Measurements from ENCODE around the gene DNAJA2. TPM values are rescaled to one million over a fixed set of nuclear protein-coding genes. Genes with fewer than 3 reads are reported as not detected.

Gene DNAJA2
- total RNA-seq, 1 experiment from 2014 or later = 101 TPM

DNA sequence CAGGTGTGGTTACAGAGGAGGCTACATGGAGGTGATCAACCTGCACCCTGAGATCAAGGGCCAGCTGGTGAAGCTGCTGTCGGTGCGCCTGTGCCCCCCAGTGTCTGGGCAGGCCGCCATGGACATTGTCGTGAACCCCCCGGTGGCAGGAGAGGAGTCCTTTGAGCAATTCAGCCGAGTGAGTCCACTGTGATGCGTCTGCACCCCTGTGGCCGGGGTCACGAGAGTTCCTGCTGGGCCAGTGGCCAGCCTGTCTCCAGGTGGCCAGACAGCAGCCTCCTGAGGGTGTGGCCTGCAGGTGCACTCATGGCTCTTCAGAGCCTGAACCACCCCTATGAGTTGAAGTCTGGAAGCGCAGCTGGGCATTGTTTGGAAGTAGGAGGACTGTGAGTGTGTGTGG lies 51.2 kb downstream of the DNAJA2 start:
- no peak overlapping the region for H3K27ac Mint-ChIP-seq
- H3K27me3 Mint-ChIP-seq (ENCODE audit: low read depth) = no peaks in the 10 kb centered on the region
- no peaks in the 10 kb centered on the region for H3K4me1 Mint-ChIP-seq
- H3K9me3 Mint-ChIP-seq = no peaks in the 10 kb centered on the region
- no peak overlapping the region for H3K4me3 Mint-ChIP-seq
- no peak for TF ChIP-seq FOXJ3 (CRISPR knock-in tag; IDR thresholded peaks at IDR 0.05; ENCODE audit: borderline replicate concordance)
- TF ChIP-seq, protein P1, sequence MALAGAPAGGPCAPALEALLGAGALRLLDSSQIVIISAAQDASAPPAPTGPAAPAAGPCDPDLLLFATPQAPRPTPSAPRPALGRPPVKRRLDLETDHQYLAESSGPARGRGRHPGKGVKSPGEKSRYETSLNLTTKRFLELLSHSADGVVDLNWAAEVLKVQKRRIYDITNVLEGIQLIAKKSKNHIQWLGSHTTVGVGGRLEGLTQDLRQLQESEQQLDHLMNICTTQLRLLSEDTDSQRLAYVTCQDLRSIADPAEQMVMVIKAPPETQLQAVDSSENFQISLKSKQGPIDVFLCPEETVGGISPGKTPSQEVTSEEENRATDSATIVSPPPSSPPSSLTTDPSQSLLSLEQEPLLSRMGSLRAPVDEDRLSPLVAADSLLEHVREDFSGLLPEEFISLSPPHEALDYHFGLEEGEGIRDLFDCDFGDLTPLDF (CRISPR knock-in tag; IDR thresholded peaks at IDR 0.05) = no peak
- TF ChIP-seq TEAD4 (CRISPR knock-in tag; IDR thresholded peaks at IDR 0.05) = no peak
- TF ChIP-seq, protein P2, sequence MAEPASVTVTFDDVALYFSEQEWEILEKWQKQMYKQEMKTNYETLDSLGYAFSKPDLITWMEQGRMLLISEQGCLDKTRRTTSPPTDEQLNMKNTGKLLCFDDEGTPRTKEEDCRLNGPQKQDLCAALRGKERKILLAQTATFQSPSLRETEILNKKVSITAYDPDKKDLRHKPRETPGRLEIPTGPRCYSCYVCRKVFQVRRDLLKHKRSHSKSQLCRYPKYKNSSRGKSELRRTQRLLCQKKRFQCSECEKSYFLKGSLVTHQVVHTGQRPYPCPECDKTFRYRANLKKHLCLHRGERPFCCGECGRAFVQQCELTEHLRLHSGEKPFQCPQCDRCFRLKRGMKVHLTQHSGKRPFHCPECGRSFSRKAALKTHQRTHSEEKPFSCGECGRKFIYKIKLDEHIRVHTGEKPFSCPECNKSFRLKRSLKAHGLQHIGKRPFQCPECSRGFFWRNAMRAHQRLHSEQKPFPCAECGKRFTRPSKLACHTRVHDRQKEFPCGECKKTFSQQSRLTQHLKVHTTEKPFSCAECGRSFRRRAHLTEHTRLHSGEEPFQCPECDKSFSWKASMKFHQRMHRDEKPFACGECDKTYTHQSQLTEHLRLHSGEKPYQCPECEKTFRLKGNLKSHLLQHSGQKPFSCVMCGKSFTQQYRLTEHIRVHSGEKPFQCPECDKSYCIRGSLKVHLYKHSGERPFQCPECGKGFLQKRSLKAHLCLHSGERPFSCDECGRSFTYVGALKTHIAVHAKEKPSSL (CRISPR knock-in tag; conservative IDR thresholded peaks at IDR 0.05) = no peak
- DNase-seq (ENCODE audit: low spot score) (no peak), ATAC-seq (no peak)
- H3K36me3 Mint-ChIP-seq = peaks cover 76% of the 10 kb centered on the region
- ChIA-PET CTCF (no interaction called here), POLR2A (no interaction called here)

DNA sequence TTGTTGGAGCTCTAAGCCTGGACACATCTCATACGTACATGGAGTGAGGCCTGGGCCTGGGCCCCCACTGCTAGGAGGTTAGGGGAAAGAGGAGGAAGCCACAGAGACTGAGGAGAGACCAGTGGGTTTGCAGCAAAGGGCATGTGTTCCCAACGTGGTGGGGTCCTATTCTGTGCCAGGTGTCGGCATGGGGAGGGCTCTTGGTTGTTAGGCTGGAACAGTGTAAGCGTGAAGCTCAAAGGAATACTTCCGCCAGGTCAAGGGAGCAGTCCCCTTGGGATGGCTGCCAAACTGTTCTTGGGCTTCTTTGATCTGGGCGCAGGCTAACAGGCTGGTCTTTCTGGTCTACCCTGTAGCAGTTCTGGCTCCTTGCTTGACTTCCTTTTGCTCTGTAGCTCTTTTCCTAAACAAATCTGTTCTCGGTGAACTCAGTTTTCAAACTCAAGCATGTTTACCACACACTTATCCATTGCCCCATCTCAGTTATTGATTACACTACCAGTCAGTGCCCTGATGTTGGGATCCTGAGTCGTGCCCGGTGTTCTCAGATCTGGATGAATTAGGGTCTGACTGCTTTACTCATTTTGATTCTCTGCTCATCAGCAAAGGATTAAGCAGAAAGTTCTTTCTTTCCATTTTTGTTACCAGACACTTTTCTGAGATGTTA lies 52.9 kb downstream of the DNAJA2 start:
- H3K4me3 Mint-ChIP-seq = no peak overlapping the region
- POLR2A ChIA-PET = no interaction called here
- TF ChIP-seq, protein P3, sequence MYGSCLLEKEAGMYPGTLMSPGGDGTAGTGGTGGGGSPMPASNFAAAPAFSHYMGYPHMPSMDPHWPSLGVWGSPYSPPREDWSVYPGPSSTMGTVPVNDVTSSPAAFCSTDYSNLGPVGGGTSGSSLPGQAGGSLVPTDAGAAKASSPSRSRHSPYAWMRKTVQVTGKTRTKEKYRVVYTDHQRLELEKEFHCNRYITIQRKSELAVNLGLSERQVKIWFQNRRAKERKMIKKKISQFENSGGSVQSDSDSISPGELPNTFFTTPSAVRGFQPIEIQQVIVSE (CRISPR knock-in tag; IDR thresholded peaks at IDR 0.05; ENCODE audit: borderline replicate concordance) = no peak
- TF ChIP-seq NFE2L1 (CRISPR knock-in tag; IDR thresholded peaks at IDR 0.05) = no peak
- TF ChIP-seq, protein P4, sequence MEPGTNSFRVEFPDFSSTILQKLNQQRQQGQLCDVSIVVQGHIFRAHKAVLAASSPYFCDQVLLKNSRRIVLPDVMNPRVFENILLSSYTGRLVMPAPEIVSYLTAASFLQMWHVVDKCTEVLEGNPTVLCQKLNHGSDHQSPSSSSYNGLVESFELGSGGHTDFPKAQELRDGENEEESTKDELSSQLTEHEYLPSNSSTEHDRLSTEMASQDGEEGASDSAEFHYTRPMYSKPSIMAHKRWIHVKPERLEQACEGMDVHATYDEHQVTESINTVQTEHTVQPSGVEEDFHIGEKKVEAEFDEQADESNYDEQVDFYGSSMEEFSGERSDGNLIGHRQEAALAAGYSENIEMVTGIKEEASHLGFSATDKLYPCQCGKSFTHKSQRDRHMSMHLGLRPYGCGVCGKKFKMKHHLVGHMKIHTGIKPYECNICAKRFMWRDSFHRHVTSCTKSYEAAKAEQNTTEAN (CRISPR knock-in tag; IDR thresholded peaks at IDR 0.05) = no peak
- no peak for TF ChIP-seq ZNF232 (CRISPR knock-in tag; IDR thresholded peaks at IDR 0.05)
- TF ChIP-seq SOX15 (CRISPR knock-in tag; IDR thresholded peaks at IDR 0.05) = no peak
- no peak for TF ChIP-seq RORB (CRISPR knock-in tag; IDR thresholded peaks at IDR 0.05)
- TF ChIP-seq CREM (CRISPR knock-in tag; IDR thresholded peaks at IDR 0.05) = no peak
- TF ChIP-seq NR2C2 (CRISPR knock-in tag; IDR thresholded peaks at IDR 0.05) = no peak
- TF ChIP-seq, protein P2 (CRISPR knock-in tag; conservative IDR thresholded peaks at IDR 0.05) = no peak
- no peak for TF ChIP-seq TP53 (CRISPR knock-in tag; IDR thresholded peaks at IDR 0.05)
- TF ChIP-seq, protein P5, sequence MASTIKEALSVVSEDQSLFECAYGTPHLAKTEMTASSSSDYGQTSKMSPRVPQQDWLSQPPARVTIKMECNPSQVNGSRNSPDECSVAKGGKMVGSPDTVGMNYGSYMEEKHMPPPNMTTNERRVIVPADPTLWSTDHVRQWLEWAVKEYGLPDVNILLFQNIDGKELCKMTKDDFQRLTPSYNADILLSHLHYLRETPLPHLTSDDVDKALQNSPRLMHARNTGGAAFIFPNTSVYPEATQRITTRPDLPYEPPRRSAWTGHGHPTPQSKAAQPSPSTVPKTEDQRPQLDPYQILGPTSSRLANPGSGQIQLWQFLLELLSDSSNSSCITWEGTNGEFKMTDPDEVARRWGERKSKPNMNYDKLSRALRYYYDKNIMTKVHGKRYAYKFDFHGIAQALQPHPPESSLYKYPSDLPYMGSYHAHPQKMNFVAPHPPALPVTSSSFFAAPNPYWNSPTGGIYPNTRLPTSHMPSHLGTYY (CRISPR knock-in tag; IDR thresholded peaks at IDR 0.05) = no peak
- TF ChIP-seq ZNF416 (CRISPR knock-in tag; IDR thresholded peaks at IDR 0.05) = no peak
- TF ChIP-seq, protein P6, sequence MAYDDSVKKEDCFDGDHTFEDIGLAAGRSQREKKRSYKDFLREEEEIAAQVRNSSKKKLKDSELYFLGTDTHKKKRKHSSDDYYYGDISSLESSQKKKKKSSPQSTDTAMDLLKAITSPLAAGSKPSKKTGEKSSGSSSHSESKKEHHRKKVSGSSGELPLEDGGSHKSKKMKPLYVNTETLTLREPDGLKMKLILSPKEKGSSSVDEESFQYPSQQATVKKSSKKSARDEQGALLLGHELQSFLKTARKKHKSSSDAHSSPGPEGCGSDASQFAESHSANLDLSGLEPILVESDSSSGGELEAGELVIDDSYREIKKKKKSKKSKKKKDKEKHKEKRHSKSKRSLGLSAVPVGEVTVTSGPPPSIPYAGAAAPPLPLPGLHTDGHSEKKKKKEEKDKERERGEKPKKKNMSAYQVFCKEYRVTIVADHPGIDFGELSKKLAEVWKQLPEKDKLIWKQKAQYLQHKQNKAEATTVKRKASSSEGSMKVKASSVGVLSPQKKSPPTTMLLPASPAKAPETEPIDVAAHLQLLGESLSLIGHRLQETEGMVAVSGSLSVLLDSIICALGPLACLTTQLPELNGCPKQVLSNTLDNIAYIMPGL (CRISPR knock-in tag; IDR thresholded peaks at IDR 0.05) = no peak
- TF ChIP-seq, protein P7, sequence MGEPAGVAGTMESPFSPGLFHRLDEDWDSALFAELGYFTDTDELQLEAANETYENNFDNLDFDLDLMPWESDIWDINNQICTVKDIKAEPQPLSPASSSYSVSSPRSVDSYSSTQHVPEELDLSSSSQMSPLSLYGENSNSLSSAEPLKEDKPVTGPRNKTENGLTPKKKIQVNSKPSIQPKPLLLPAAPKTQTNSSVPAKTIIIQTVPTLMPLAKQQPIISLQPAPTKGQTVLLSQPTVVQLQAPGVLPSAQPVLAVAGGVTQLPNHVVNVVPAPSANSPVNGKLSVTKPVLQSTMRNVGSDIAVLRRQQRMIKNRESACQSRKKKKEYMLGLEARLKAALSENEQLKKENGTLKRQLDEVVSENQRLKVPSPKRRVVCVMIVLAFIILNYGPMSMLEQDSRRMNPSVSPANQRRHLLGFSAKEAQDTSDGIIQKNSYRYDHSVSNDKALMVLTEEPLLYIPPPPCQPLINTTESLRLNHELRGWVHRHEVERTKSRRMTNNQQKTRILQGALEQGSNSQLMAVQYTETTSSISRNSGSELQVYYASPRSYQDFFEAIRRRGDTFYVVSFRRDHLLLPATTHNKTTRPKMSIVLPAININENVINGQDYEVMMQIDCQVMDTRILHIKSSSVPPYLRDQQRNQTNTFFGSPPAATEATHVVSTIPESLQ (CRISPR knock-in tag; IDR thresholded peaks at IDR 0.05) = no peak
- TF ChIP-seq ZNF138 (CRISPR knock-in tag; conservative IDR thresholded peaks at IDR 0.05) = no peak

More for the DNA sequence above, 52.9 kb downstream of the DNAJA2 start:
- DNase-seq (ENCODE audit: low spot score) (no peak), ATAC-seq (no peak)
- no peaks in the 10 kb centered on the region for H3K9me3 Mint-ChIP-seq
- no peaks in the 10 kb centered on the region for H3K27me3 Mint-ChIP-seq (ENCODE audit: low read depth)
- H3K36me3 Mint-ChIP-seq = peaks cover 80% of the 10 kb centered on the region
- peak overlapping the region; percentile 61 for H3K27ac Mint-ChIP-seq
- H3K4me1 Mint-ChIP-seq = no peaks in the 10 kb centered on the region
- CTCF ChIA-PET = interaction anchor here (2.7 to 2.9 kb wide), 2 partner anchors 10 to 67 kb away, joined by 8 to 12 read pairs; no protein-coding TSS in a partner anchor

All from WTC11 (cell line).